SU-DHL-6 (cell line): ENCODE data around the gene TMEM178B.
"Not testable (repeated sequence)": the region's sequence is repeated elsewhere in the genome, so short reads cannot be mapped to it uniquely, and the experiment has no call there.

Experiments
- H2AFZ ChIP-seq: fragments of 200-600 bp; sonication (generic); 2 replicates; pipeline ENCODE4 v1.6.1; 2014; ENCODE audit warnings: low read depth, mild to moderate bottlenecking, moderate library complexity, mixed read lengths, antibody characterized with exemption, low read length; ENCODE audit not compliant: severe bottlenecking
- H3F3A ChIP-seq: fragments of 200-600 bp; shearing (Covaris generic); 2 replicates; pipeline ENCODE4 v1.6.0; 2016; ENCODE audit warnings: antibody characterized with exemption, mild to moderate bottlenecking; ENCODE audit not compliant: insufficient read depth
- H3K27ac ChIP-seq: fragments of 200-600 bp; sonication (generic); 2 replicates; pipeline ENCODE4 v1.5.1; 2016; ENCODE audit warnings: low read depth, mild to moderate bottlenecking, low read length, moderate library complexity, mixed read lengths
- H3K27me3 ChIP-seq: fragments of 200-600 bp; sonication (generic), shearing (Covaris generic); 2 replicates; pipeline ENCODE4 v1.6.0; 2014; ENCODE audit warnings: mild to moderate bottlenecking, low read length
- H3K36me3 ChIP-seq: fragments of 200-600 bp; sonication (generic); 2 replicates; pipeline ENCODE4 v1.6.1; 2014; ENCODE audit warnings: mild to moderate bottlenecking, low read length, mixed read lengths
- H3K4me2 ChIP-seq: fragments of 300-600, 200-600 bp; shearing (Covaris generic), sonication (generic); 2 replicates; pipeline ENCODE4 v1.6.0; 2014; ENCODE audit warnings: low read length, low read depth, mild to moderate bottlenecking; ENCODE audit not compliant: poor library complexity, severe bottlenecking
- H3K4me3 ChIP-seq: fragments of 200-600 bp; sonication (generic); 2 replicates; pipeline ENCODE4 v1.5.1; 2014; ENCODE audit warnings: antibody characterized with exemption, low read length, mild to moderate bottlenecking, mixed read lengths; ENCODE audit not compliant: insufficient read depth, poor library complexity, severe bottlenecking
- H3K79me2 ChIP-seq: fragments of 200-600 bp; sonication (generic); 2 replicates; pipeline ENCODE4 v1.6.1; 2014; ENCODE audit warnings: mild to moderate bottlenecking, low read length, moderate library complexity; ENCODE audit not compliant: insufficient read depth
- H3K9ac ChIP-seq: fragments of 200-600 bp; sonication (generic); 2 replicates; pipeline ENCODE4 v1.7.0; 2014; ENCODE audit warnings: mild to moderate bottlenecking, low read length
- H3K9me2 ChIP-seq: fragments of 200-600 bp; sonication (generic); replicated peaks from 2 replicates; pipeline ENCODE4 v1.6.1; 2014; ENCODE audit warnings: low read length; ENCODE audit not compliant: insufficient read depth
- H3K9me3 ChIP-seq: fragments of 200-600 bp; sonication (generic); 2 replicates; pipeline ENCODE4 v1.6.1; 2014; ENCODE audit warnings: low read length, mixed read lengths; ENCODE audit not compliant: insufficient read depth
- H4K20me1 ChIP-seq: fragments of 200-600 bp; sonication (generic); 2 replicates; pipeline ENCODE4 v1.6.1; 2014; ENCODE audit warnings: low read depth, mild to moderate bottlenecking, antibody characterized with exemption, low read length, moderate library complexity, mixed read lengths
- EZH2phosphoT487 ChIP-seq: fragments of 200-600 bp; sonication (generic), shearing (Covaris generic); conservative IDR thresholded peaks from 2 replicates; pipeline ENCODE4 v1.6.1; 2018; ENCODE audit warnings: mild to moderate bottlenecking, antibody characterized with exemption, low read length, moderate library complexity, mixed read lengths
- TF ChIP-seq, protein P1 (sequence below): fragments of 200-600 bp; sonication (generic); IDR thresholded peaks from one replicate; pipeline ENCODE4 v1.5.1; 2017; ENCODE audit warnings: antibody characterized with exemption, mild to moderate bottlenecking, low read length, moderate library complexity; ENCODE audit not compliant: insufficient read depth, poor library complexity, severe bottlenecking

TMEM178B gene

DNA sequence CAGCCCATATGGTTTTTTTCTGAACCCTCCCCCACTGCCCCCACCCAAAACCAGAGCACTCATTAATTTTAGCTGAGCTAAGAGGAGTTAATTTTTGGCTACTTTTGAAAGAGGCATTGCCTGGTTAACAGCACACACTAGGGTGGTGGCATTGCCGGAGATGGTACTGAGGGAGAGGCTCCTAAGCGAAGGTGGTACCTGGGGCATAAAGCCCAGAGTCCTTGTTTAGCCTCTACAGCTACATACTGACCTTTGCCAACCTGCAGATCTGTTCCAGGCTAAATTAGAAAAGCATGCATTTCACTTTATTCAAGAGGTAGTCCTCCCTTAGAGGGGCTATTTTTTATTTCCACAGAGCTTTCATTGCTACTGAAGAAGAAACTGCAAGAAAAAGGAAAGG lies 304.5 kb downstream of the TMEM178B start:
- no peaks in the 10 kb centered on the region for H3K79me2 ChIP-seq

DNA sequence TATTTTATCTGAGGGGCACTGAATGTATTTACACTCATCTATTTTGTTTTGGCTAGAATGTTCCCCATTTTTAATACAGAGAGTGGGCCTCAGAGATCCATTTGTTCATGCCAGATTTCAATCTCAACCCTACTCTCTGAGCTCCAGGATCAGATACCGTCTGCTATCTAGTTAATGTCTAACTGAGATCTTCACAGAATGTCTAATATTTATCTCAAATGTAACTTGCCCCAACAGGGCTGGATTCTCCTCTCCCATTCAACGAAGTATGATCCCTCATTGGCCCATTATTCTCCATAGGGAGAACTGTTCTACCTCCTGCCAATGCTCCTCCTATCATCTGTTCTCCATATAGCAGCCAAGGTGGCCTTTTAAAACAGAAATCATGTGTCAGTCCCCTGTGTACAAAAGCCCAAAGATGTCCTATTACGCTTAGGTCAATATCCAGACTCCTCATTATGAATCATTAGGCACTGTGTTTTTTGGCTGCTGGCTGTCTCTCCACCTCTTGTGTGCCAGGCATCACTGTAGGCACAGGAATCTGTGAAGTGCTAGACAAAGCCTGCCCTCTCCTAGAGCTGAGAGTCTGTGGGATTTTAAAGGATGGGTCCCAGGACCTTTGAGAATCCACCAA lies 308.0 kb downstream of the TMEM178B start:
- no peak overlapping the region for H3K4me2 ChIP-seq

More for the DNA sequence above, 304.5 kb downstream of the TMEM178B start:
- Histone ChIP-seq H3K9me2 (no peaks in the 10 kb centered on the region), H3K9me3 (no peaks in the 10 kb centered on the region), H4K20me1 (0 out of 2 replicates have a peak, but pooled peaks cover 3% of the 10 kb centered on the region), H3K9ac (no peak overlapping the region), H3K4me3 (no peak overlapping the region), H3K36me3 (no peaks in the 10 kb centered on the region), H3F3A (no peaks in the 10 kb centered on the region), H3K27me3 (no peaks in the 10 kb centered on the region), H3K27ac (no peak overlapping the region), H3K4me2 (no peak overlapping the region), H2AFZ (no peak overlapping the region)
- TF ChIP-seq, protein P1, sequence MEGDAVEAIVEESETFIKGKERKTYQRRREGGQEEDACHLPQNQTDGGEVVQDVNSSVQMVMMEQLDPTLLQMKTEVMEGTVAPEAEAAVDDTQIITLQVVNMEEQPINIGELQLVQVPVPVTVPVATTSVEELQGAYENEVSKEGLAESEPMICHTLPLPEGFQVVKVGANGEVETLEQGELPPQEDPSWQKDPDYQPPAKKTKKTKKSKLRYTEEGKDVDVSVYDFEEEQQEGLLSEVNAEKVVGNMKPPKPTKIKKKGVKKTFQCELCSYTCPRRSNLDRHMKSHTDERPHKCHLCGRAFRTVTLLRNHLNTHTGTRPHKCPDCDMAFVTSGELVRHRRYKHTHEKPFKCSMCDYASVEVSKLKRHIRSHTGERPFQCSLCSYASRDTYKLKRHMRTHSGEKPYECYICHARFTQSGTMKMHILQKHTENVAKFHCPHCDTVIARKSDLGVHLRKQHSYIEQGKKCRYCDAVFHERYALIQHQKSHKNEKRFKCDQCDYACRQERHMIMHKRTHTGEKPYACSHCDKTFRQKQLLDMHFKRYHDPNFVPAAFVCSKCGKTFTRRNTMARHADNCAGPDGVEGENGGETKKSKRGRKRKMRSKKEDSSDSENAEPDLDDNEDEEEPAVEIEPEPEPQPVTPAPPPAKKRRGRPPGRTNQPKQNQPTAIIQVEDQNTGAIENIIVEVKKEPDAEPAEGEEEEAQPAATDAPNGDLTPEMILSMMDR: no peak
- no peak for TF ChIP-seq EZH2phosphoT487

GRCh38 chr7:141383356-141383755 lies 309.5 kb downstream of the TMEM178B start:
- H3K79me2 ChIP-seq, H3K36me3 ChIP-seq, H3K9ac ChIP-seq, H3K9me3 ChIP-seq, H3K4me3 ChIP-seq, H3K9me2 ChIP-seq, H2AFZ ChIP-seq, H3K27me3 ChIP-seq, H3F3A ChIP-seq, H3K4me2 ChIP-seq, H3K27ac ChIP-seq, H4K20me1 ChIP-seq: not testable (repeated sequence)

More for the DNA sequence above, 308.0 kb downstream of the TMEM178B start:
- H3K4me3 ChIP-seq: no peak overlapping the region
- H4K20me1 ChIP-seq: no peaks in the 10 kb centered on the region
- 0 out of 2 replicates have a peak, but pooled peaks cover 3% of the 10 kb centered on the region for H3K9me2 ChIP-seq
- TF ChIP-seq EZH2phosphoT487: no peak
- TF ChIP-seq, protein P1: no peak
- H3K9me3 ChIP-seq: no peaks in the 10 kb centered on the region
- no peaks in the 10 kb centered on the region for H3K36me3 ChIP-seq
- H3K27ac ChIP-seq: no peak overlapping the region
- no peaks in the 10 kb centered on the region for H3F3A ChIP-seq
- no peaks in the 10 kb centered on the region for H3K27me3 ChIP-seq
- H3K79me2 ChIP-seq: no peaks in the 10 kb centered on the region
- H2AFZ ChIP-seq: no peak overlapping the region
- H3K9ac ChIP-seq: no peak overlapping the region

GRCh38 chr7:141386881-141387280 lies 313.0 kb downstream of the TMEM178B start:
- no peaks in the 10 kb centered on the region for H3K27me3 ChIP-seq
- no peak overlapping the region for H3K4me2 ChIP-seq
- H4K20me1 ChIP-seq: no peaks in the 10 kb centered on the region
- H3K9ac ChIP-seq: no peak overlapping the region
- H3F3A ChIP-seq: no peaks in the 10 kb centered on the region
- no peak overlapping the region for H3K27ac ChIP-seq
- H3K9me3 ChIP-seq: no peaks in the 10 kb centered on the region
- no peak overlapping the region for H2AFZ ChIP-seq
- H3K79me2 ChIP-seq: no peaks in the 10 kb centered on the region
- 0 out of 2 replicates have a peak, but pooled peaks cover 3% of the 10 kb centered on the region for H3K9me2 ChIP-seq
- H3K4me3 ChIP-seq: no peak overlapping the region
- no peak for TF ChIP-seq EZH2phosphoT487
- TF ChIP-seq, protein P1: no peak
- no peaks in the 10 kb centered on the region for H3K36me3 ChIP-seq
